MG63 (cell line): Measurements from ENCODE around the gene ARSD. TPM values are rescaled to one million over a fixed set of nuclear protein-coding genes. Genes with fewer than 3 reads are reported as not detected.

Source experiments
- DNase-seq: peaks from one replicate; pipeline ENCODE4 v3.0.0-alpha.2; 2020
- H3K27me3 ChIP-seq: fragments of 250-450 bp; sonication (Bioruptor Pico); 2 replicates; pipeline ENCODE4 v1.5.1; 2020; ENCODE audit warnings: mild to moderate bottlenecking, moderate library complexity
- H3K36me3 ChIP-seq: fragments of 250-450 bp; sonication (Bioruptor Pico); 2 replicates; pipeline ENCODE4 v1.5.1; 2020; ENCODE audit warnings: mild to moderate bottlenecking, moderate library complexity
- H3K4me3 ChIP-seq: fragments of 250-450 bp; sonication (Bioruptor Pico); 2 replicates; pipeline ENCODE4 v1.5.1; 2020; ENCODE audit warnings: mild to moderate bottlenecking, moderate library complexity
- H3K9me3 ChIP-seq: fragments of 250-450 bp; sonication (Bioruptor Pico); 2 replicates; pipeline ENCODE4 v1.5.1; 2020; ENCODE audit warnings: mild to moderate bottlenecking, moderate library complexity
- total RNA-seq: library from RNA; depleted of rRNA; stranded (reverse); fragments of >200 nt; shearing (Covaris generic); gene quantifications from 2 replicates; pipeline ENCODE4 v1.2.3, GENCODE V29; 2014; ENCODE audit warnings: low replicate concordance

ARSD gene
- total RNA-seq, 1 experiment from 2014 or later: 5.9 TPM

DNA sequence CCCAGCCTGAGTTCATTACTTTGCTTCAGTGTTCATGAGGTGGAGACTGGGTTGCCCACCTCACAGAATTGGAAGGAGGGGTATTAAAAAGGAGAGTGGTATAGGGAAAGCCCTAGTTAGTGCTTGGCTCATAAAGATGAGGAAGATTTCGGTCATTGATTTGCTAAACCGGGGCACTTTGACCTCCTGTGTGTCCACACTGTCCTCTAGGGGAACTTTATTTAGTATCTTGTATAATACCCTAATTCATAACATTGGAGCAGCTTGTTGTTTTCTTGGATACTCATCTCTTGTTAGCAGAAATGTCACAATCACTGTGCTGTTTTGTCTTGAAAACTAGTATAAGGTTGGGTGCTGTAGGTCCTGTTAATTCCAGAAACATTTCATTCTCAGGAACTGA is 50.6 kb downstream of the ARSD start:
- Histone ChIP-seq H3K4me3 (no peak overlapping the region), H3K36me3 (no peaks in the 10 kb centered on the region), H3K9me3 (no peaks in the 10 kb centered on the region), H3K27me3 (no peaks in the 10 kb centered on the region)
- no peak for DNase-seq

GRCh38 chrX:2875798-2876399 is 53.2 kb downstream of the ARSD start:
- no peaks in the 10 kb centered on the region for H3K27me3 ChIP-seq
- no peaks in the 10 kb centered on the region for H3K9me3 ChIP-seq
- no peaks in the 10 kb centered on the region for H3K36me3 ChIP-seq
- DNase-seq: no peak
- no peak overlapping the region for H3K4me3 ChIP-seq

- no peaks in the 10 kb centered on the region for H3K9me3 ChIP-seq
- H3K4me3 ChIP-seq: no peak overlapping the region
- DNase-seq: no peak
- no peaks in the 10 kb centered on the region for H3K27me3 ChIP-seq
- no peaks in the 10 kb centered on the region for H3K36me3 ChIP-seq
These were observed 54.0 kb downstream of the ARSD start for GRCh38 chrX:2875136-2875481.

DNA sequence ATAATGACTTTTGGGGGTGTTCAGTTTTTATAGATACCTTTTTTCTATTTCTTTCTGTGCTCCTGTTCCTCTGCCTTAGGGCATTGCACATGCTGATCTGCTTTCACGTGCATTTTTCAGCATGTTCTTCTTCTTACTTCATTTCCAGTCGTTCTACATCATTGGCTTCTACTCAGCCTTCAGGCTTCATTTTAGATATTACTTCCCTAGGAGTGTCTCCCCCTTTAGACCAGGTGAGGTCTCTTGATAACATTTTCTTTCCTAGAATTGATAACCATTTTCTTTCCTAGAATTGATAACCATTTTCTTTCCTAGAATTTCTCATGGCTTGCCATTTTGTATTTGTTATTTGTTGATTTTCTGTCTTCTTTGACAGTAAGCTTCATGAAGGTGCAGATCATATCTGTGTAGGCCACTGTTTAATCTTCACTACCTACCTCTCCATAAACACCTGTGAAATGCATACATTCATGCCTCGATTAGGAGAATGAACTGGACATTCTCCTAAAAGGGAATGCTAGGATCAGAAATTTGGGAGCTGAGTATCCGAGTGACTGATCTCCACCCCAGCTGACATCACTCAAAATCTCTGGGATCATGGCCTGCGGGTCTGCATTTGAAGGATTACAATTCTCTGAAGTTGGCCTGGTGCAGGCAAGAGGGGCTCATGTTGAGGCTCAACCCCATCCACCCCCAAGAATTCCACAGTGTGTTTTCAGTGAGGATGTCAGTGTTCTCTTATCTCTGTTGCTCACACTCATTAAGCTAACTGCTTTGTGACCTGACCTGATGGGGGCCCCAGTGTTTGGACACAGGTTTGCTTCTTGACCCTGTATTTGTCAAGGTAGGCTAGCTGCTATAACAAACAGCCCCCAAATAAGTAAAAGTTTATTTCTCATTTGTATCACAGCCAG is 54.7 kb downstream of the ARSD start:
- no peaks in the 10 kb centered on the region for H3K9me3 ChIP-seq
- H3K36me3 ChIP-seq: no peaks in the 10 kb centered on the region
- no peaks in the 10 kb centered on the region for H3K27me3 ChIP-seq
- DNase-seq: no peak
- no peak overlapping the region for H3K4me3 ChIP-seq

DNA sequence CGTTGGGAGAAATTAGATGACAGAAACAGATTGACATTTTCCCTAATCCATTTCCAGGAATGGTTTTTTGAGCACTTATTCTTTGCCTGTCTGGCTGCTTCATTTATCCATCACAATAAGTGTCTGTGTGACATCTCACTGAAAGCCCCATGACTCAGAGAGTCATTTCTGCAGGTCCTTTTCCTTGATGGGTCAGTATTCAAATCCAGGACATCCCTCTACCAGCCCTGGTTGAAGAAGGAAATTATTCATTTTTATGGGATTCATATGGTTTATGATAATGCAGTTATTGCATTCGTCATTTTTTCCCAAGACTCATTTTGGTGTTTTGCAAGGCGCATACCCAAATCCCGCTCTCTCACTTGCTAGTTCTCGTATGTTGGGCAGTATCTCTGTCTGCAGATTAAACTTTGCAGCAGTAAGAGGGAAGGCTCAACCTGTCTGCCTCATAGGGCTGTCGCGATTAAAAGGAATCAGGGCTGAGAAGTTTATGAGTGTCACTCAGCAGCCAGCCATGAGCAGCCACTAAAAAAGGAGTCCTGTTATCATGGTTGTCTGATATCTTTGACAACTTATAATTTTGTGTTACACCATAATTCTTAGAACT is 56.4 kb downstream of the ARSD start:
- Histone ChIP-seq H3K36me3 (no peaks in the 10 kb centered on the region), H3K9me3 (no peaks in the 10 kb centered on the region)

DNA sequence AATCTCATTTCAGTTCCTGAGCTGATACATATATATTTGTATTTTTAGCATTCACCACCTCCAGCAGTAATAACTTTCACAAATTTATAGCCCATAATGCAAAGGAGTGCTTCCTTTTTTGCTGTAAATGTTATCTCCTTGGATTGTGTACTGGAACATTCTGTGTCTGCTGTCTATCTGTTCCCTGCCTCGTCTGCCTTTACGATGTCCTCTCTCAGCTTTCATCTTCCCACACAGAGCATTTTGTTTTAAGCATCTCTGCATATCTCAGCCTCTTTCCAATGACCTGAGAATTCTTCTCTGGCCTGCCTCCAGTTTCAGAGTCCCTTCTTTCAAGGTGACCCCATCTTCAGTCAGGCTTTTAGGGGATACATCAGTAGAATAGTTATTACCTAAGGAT is 57.3 kb downstream of the ARSD start:
- Histone ChIP-seq H3K36me3 (no peaks in the 10 kb centered on the region), H3K4me3 (no peak overlapping the region), H3K9me3 (no peaks in the 10 kb centered on the region), H3K27me3 (no peaks in the 10 kb centered on the region)
- DNase-seq: no peak

More for the DNA sequence above, 56.4 kb downstream of the ARSD start:
- H3K4me3 ChIP-seq: no peak overlapping the region
- H3K27me3 ChIP-seq: no peaks in the 10 kb centered on the region
- no peak for DNase-seq

DNA sequence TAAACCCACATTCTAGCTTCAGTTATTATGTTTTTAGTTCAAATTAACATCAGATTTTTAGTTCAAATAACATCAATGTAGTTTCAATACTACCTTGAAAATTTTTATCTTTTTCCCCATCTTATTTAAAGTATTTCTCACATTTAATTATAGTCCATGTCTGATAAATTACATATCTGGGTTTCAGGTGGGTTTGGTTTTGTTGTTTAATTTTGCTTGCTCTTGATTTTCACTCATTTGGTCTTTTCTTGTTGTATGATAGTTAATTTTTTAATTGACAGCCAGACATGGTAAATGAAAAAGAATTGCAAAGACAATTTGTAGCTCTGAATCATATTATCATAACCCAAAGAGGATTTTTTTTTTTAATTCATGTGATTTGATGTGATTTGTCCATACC is 58.5 kb downstream of the ARSD start:
- H3K27me3 ChIP-seq: no peaks in the 10 kb centered on the region
- H3K9me3 ChIP-seq: no peaks in the 10 kb centered on the region
- H3K36me3 ChIP-seq: no peaks in the 10 kb centered on the region
- no peak for DNase-seq
- H3K4me3 ChIP-seq: no peak overlapping the region

DNA sequence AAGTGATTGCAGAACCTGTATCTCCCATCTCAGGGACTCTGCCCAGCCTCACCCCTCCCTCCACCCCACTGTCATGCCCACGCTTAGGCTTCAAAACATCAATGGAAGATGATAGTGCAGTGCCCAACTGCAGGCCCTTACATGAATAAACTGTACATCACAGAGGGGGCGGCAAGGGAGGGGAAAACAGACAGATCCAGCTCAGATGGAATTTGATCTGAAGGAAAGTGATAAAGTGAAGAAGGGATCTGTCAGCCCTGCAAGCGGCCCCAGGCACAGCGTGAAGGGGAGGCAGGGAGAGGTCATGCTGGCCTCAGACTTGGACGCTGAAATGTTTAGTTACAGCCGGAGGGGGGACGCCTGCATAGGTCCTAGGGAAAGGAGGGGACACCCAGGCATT is 61.9 kb downstream of the ARSD start:
- no peaks in the 10 kb centered on the region for H3K9me3 ChIP-seq

DNA sequence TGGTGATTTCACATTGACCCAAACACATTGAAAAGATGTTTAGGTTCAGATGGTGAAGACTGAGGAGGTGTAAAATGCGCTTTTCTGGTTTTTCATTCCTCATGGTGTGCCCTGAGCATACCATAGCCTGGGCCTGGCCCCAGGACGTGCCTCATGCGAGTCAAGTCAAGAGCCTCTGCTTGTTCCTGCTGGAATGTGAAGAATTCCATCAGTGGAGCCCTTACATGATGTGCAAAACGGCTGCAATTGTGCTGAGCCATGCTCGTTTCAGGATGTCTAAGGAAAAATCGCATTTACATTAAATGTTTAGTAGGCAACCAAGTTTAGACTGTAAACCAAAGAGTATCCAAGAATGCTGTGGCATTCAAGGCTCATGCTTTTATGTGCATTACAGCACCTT is 65.5 kb downstream of the ARSD start:
- no peak for DNase-seq
- H3K36me3 ChIP-seq: no peaks in the 10 kb centered on the region
- H3K27me3 ChIP-seq: no peaks in the 10 kb centered on the region
- no peaks in the 10 kb centered on the region for H3K9me3 ChIP-seq
- no peak overlapping the region for H3K4me3 ChIP-seq

More for the DNA sequence above, 61.9 kb downstream of the ARSD start:
- no peak for DNase-seq
- Histone ChIP-seq H3K27me3 (no peaks in the 10 kb centered on the region), H3K4me3 (no peak overlapping the region), H3K36me3 (no peaks in the 10 kb centered on the region)

GRCh38 chrX:2862404-2862803 is 66.7 kb downstream of the ARSD start:
- no peaks in the 10 kb centered on the region for H3K36me3 ChIP-seq
- no peaks in the 10 kb centered on the region for H3K27me3 ChIP-seq
- no peaks in the 10 kb centered on the region for H3K9me3 ChIP-seq
- no peak overlapping the region for H3K4me3 ChIP-seq
- no peak for DNase-seq

DNA sequence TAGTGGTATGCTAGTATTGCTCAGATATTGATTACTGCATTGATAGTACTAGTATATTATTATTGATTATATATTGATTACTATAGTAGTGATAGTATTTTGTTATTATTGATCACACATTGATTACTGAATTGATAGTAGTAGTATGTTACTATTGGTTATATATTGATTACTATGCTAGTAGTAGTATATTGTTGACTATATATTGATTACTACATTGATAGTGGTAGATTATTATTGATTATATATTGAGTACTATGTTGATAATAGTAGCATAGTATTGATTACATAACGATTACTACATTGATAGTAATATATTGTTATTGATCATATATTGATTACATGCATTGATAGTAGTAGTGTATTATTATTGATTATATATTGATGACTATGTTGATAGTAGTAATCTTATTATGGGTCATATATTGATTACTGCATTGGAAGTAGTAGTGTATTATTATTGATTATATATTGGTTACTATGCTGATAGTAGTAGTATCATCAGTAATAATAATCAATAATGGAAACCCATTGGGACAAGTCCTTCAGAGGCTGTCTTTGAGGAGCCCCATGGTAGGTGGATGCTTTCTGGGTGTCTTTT is 69.8 kb downstream of the ARSD start:
- Histone ChIP-seq H3K36me3 (no peaks in the 10 kb centered on the region), H3K27me3 (no peaks in the 10 kb centered on the region), H3K4me3 (no peak overlapping the region), H3K9me3 (no peaks in the 10 kb centered on the region)
- DNase-seq: no peak

- no peak overlapping the region for H3K4me3 ChIP-seq
- no peaks in the 10 kb centered on the region for H3K36me3 ChIP-seq
- H3K9me3 ChIP-seq: no peaks in the 10 kb centered on the region
- no peaks in the 10 kb centered on the region for H3K27me3 ChIP-seq
- DNase-seq: no peak
These were observed 71.6 kb downstream of the ARSD start for GRCh38 chrX:2857566-2857965.

GRCh38 chrX:2855761-2856160 is 73.4 kb downstream of the ARSD start:
- H3K27me3 ChIP-seq: no peaks in the 10 kb centered on the region
- no peaks in the 10 kb centered on the region for H3K36me3 ChIP-seq
- H3K9me3 ChIP-seq: no peaks in the 10 kb centered on the region
- DNase-seq: no peak
- no peak overlapping the region for H3K4me3 ChIP-seq

GRCh38 chrX:2854918-2855317 is 74.2 kb downstream of the ARSD start:
- Histone ChIP-seq H3K27me3 (no peaks in the 10 kb centered on the region), H3K4me3 (no peak overlapping the region), H3K36me3 (no peaks in the 10 kb centered on the region), H3K9me3 (no peaks in the 10 kb centered on the region)
- no peak for DNase-seq
